HG02885 (cell line): Measurements from ENCODE around the gene NEGR1.

ENCODE experiments used
- ATAC-seq: cut with Tn5 transposase; IDR thresholded peaks from one replicate; pipeline ENCODE4 v1.9.1; 2021; ENCODE audit warnings: mild to moderate bottlenecking; ENCODE audit not compliant: unreplicated experiment, poor library complexity

NEGR1 gene

GRCh38 chr1:71796006-71796405 is 486.3 kb downstream of the NEGR1 start:
- ATAC-seq, result no peak

- no peak for ATAC-seq
Observed at GRCh38 chr1:71792264-71792663, 490.1 kb downstream of the NEGR1 start.

- ATAC-seq, result no peak
Observed at GRCh38 chr1:71788113-71788512, 494.2 kb downstream of the NEGR1 start.

- ATAC-seq, result no peak
Observed at GRCh38 chr1:71787699-71788098, 494.6 kb downstream of the NEGR1 start.

- no peak for ATAC-seq
Observed at GRCh38 chr1:71786218-71786617, 496.1 kb downstream of the NEGR1 start.

GRCh38 chr1:71785450-71785849 is 496.9 kb downstream of the NEGR1 start:
- ATAC-seq, result no peak

GRCh38 chr1:71785000-71785399 is 497.3 kb downstream of the NEGR1 start:
- ATAC-seq, result no peak

- no peak for ATAC-seq
Observed at GRCh38 chr1:71784241-71784640, 498.1 kb downstream of the NEGR1 start.

GRCh38 chr1:71783071-71783470 is 499.3 kb downstream of the NEGR1 start:
- no peak for ATAC-seq

GRCh38 chr1:71781450-71781849 is 500.9 kb downstream of the NEGR1 start:
- no peak for ATAC-seq

GRCh38 chr1:71780681-71781080 is 501.7 kb downstream of the NEGR1 start:
- peak; percentile 90 for ATAC-seq

GRCh38 chr1:71778940-71779339 is 503.4 kb downstream of the NEGR1 start:
- no peak for ATAC-seq

- ATAC-seq, result no peak
Observed at GRCh38 chr1:71777094-71777493, 505.2 kb downstream of the NEGR1 start.

GRCh38 chr1:71774705-71775104 is 507.6 kb downstream of the NEGR1 start:
- no peak for ATAC-seq

- ATAC-seq, result no peak
Observed at GRCh38 chr1:71770121-71770520, 512.2 kb downstream of the NEGR1 start.

GRCh38 chr1:71766748-71767147 is 515.6 kb downstream of the NEGR1 start:
- ATAC-seq, result no peak

GRCh38 chr1:71762514-71763255 is 519.7 kb downstream of the NEGR1 start:
- ATAC-seq, result no peak

- no peak for ATAC-seq
Observed at GRCh38 chr1:71755441-71755840, 526.9 kb downstream of the NEGR1 start.

- no peak for ATAC-seq
Observed at GRCh38 chr1:71753746-71754145, 528.6 kb downstream of the NEGR1 start.

- no peak for ATAC-seq
Observed at GRCh38 chr1:71745326-71745725, 537.0 kb downstream of the NEGR1 start.

- no peak for ATAC-seq
Observed at GRCh38 chr1:71743862-71744261, 538.5 kb downstream of the NEGR1 start.

- no peak for ATAC-seq
Observed at GRCh38 chr1:71738910-71739309, 543.4 kb downstream of the NEGR1 start.
